Kidney (tissue), 22 donors: ENCODE data around the gene OR4K2. TPM values are rescaled to one million over a fixed set of nuclear protein-coding genes. Genes with fewer than 3 reads are reported as not detected.
"Not testable (repeated sequence)": the region's sequence is repeated elsewhere in the genome, so short reads cannot be mapped to it uniquely, and the experiment has no call there.

Source experiments
- DNase-seq, 5 donors: peaks; one replicate each; pipeline ENCODE4 v3.0.0-alpha.2; 2013 to 2020
- FAIRE-seq: peaks from 2 replicates; lab custom pipeline; 2012; peaks lifted over from hg19 to GRCh38; lab: Jason Lieb, UNC
- H3K27ac ChIP-seq, 2 donors: one replicate each; pipeline ENCODE4 v1.7.0; 2013; ENCODE audit warnings: low read depth in 2 of 2, low read length in 2 of 2, inconsistent platforms in 1 of 2
- H3K27me3 ChIP-seq: one replicate; pipeline ENCODE4 v1.7.1; 2013; ENCODE audit warnings: low read length, inconsistent platforms; ENCODE audit not compliant: control insufficient read depth, insufficient read depth
- H3K36me3 ChIP-seq, 3 donors: one replicate each; pipeline versions ENCODE4 v1.7.0 to v1.7.1; 2013; ENCODE audit warnings: low read length in 3 of 3, control low read depth in 1 of 3, inconsistent platforms in 1 of 3; ENCODE audit not compliant: insufficient read depth in 3 of 3, control insufficient read depth in 2 of 3
- H3K4me1 ChIP-seq, 3 donors: one replicate each; pipeline versions ENCODE4 v1.7.0 to v1.7.1; 2013; ENCODE audit warnings: low read length in 3 of 3, inconsistent platforms in 1 of 3, low read depth in 1 of 3; ENCODE audit not compliant: control insufficient read depth in 2 of 3, insufficient read depth in 2 of 3
- H3K4me3 ChIP-seq, 3 donors: one replicate each; pipeline versions ENCODE4 v1.7.0 to v1.8.1; 2013; ENCODE audit warnings: low read length in 3 of 3, control low read depth in 1 of 3, inconsistent platforms in 1 of 3
- H3K9ac ChIP-seq, 3 donors: one replicate each; pipeline versions ENCODE4 v1.7.0 to v1.7.1; 2013; ENCODE audit warnings: low read length in 3 of 3, control low read depth in 1 of 3, inconsistent platforms in 1 of 3
- H3K9me3 ChIP-seq, 3 donors: one replicate each; pipeline versions ENCODE4 v1.7.0 to v1.7.1; 2013; ENCODE audit warnings: low read length in 3 of 3, control low read depth in 1 of 3, inconsistent platforms in 1 of 3; ENCODE audit not compliant: control insufficient read depth in 2 of 3, insufficient read depth in 1 of 3
- intact Hi-C: fragments of 100-400 bp; cut with DNase I; formaldehyde crosslinking; loops from one replicate; pipeline ENCODE4 v1.11.1; 2022
- long read RNA-seq, 10 donors: library from polyadenylated mRNA in 1 of 10; unstranded in 1 of 10; transcript quantifications; one replicate each; pipeline ENCODE4 v2.0.0 and lab custom pipeline, GENCODE V29; 2021 to 2026
- polyA plus RNA-seq: library from polyadenylated mRNA; stranded (reverse); fragments of 350-450 nt; fragmentation: Illumina TruSeq; extraction: RNeasy Lipid Tissue Mini Kit (QIAGEN cat#74804); gene quantifications from one replicate; pipeline ENCODE4 v1.2.3, GENCODE V29; 2014; ENCODE audit warnings: low read depth, low replicate concordance; ENCODE audit not compliant: insufficient read depth
- total RNA-seq: library from RNA; stranded (reverse); fragmentation: NEBNext Ultra II Directional; extraction: Animal tissue kit (Norgen Biotek cat#: 25700); gene quantifications from one replicate; pipeline ENCODE4 v1.2.1, GENCODE V29; 2021
- TF ChIP-seq, protein P1 (sequence below): IDR thresholded peaks from 3 replicates; pipeline ENCODE4 v1.5.1; 2012; ENCODE audit warnings: mild to moderate bottlenecking, moderate library complexity, borderline replicate concordance; ENCODE audit not compliant: insufficient read depth; ENCODE audit errors: extremely low read depth
- donor health status: control.
- donor health status: control.
- donor health status: control.
- donor health status: control.
- donor health status: control.
- donor health status: DM: yes; HTN: yes; CAD: no.
- donor health status: Normal renal cell carcinoma (clear cell type).

Gene OR4K2, protein sequence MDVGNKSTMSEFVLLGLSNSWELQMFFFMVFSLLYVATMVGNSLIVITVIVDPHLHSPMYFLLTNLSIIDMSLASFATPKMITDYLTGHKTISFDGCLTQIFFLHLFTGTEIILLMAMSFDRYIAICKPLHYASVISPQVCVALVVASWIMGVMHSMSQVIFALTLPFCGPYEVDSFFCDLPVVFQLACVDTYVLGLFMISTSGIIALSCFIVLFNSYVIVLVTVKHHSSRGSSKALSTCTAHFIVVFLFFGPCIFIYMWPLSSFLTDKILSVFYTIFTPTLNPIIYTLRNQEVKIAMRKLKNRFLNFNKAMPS
- total RNA-seq, result not detected
- not detected for polyA plus RNA-seq
- long read RNA-seq, donor 1, result 0 reads
- long read RNA-seq, donor 2, result 0 reads
- long read RNA-seq, donor 3, result 0 reads
- long read RNA-seq, donor 4, result 0 reads
- long read RNA-seq, donor 5, partial matches to known transcripts, result 0 of 1 reads
- long read RNA-seq, donor 5, other reads (novel, unspliced or antisense), result 0 of 1 reads
- long read RNA-seq, donor 6, result 0 reads
- long read RNA-seq, donor 7, result 0 reads
- long read RNA-seq, donor 8, result 0 reads
- long read RNA-seq, donor 9, partial matches to known transcripts, result 0 of 3 reads
- long read RNA-seq, donor 9, other reads (novel, unspliced or antisense), result 0 of 3 reads
- long read RNA-seq, donor 10, result 0 reads

DNA sequence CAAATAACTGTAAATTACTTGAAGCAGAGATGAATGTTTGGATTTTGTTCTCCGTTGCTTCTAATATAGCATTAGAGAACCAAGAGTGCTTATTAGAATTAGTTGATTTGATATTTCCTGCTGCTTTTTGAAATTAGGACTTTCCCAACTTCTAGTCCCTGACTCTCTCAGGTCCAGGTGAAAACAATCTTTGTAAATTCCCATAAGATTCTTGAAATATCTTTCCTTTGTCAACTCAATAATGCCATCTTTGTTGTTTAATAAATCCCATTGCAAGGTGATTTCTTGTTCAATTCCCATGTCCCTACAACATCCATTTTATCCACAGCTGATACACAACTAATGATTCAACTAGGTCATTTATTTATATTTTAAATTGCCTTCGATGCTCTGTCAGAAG lies at the start of gene OR4K2:
Gene OR4K2, plus strand, starts transcription at position 301 of the 400 bp plus-strand sequence. CDS start 1,126 bp downstream, outside the sequence.
- FAIRE-seq (no peak), DNase-seq (no peak)
- TF ChIP-seq, protein P1, sequence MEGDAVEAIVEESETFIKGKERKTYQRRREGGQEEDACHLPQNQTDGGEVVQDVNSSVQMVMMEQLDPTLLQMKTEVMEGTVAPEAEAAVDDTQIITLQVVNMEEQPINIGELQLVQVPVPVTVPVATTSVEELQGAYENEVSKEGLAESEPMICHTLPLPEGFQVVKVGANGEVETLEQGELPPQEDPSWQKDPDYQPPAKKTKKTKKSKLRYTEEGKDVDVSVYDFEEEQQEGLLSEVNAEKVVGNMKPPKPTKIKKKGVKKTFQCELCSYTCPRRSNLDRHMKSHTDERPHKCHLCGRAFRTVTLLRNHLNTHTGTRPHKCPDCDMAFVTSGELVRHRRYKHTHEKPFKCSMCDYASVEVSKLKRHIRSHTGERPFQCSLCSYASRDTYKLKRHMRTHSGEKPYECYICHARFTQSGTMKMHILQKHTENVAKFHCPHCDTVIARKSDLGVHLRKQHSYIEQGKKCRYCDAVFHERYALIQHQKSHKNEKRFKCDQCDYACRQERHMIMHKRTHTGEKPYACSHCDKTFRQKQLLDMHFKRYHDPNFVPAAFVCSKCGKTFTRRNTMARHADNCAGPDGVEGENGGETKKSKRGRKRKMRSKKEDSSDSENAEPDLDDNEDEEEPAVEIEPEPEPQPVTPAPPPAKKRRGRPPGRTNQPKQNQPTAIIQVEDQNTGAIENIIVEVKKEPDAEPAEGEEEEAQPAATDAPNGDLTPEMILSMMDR, result no peak
- Histone ChIP-seq H3K9ac (no peak within 1 kb of the TSS), H3K4me1 (no peaks in the 10 kb centered on the region), H3K27ac (no peak within 1 kb of the TSS), H3K4me3 (no peak within 1 kb of the TSS), H3K36me3 (no peaks in the 10 kb centered on the region), H3K27me3 (no peaks in the 10 kb centered on the region), H3K9me3 (peaks cover 0 to 3% (median 0%) of the 10 kb centered on the region in 3 donors)
- intact Hi-C loops, result no loop called here

DNA sequence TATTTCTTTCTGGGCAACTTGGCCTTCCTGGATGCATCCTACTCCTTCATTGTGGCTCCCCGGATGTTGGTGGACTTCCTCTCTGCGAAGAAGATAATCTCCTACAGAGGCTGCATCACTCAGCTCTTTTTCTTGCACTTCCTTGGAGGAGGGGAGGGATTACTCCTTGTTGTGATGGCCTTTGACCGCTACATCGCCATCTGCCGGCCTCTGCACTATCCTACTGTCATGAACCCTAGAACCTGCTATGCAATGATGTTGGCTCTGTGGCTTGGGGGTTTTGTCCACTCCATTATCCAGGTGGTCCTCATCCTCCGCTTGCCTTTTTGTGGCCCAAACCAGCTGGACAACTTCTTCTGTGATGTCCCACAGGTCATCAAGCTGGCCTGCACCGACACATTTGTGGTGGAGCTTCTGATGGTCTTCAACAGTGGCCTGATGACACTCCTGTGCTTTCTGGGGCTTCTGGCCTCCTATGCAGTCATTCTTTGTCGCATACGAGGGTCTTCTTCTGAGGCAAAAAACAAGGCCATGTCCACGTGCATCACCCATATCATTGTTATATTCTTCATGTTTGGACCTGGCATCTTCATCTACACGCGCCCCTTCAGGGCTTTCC lies 47.2 kb upstream of the OR4K2 start:
- H3K9ac ChIP-seq, H3K9me3 ChIP-seq, intact Hi-C loops, H3K4me3 ChIP-seq, FAIRE-seq, H3K4me1 ChIP-seq, H3K27me3 ChIP-seq, H3K27ac ChIP-seq, H3K36me3 ChIP-seq: not testable (repeated sequence)
- DNase-seq, result peak in 1 of 5 donors; percentile 14

DNA sequence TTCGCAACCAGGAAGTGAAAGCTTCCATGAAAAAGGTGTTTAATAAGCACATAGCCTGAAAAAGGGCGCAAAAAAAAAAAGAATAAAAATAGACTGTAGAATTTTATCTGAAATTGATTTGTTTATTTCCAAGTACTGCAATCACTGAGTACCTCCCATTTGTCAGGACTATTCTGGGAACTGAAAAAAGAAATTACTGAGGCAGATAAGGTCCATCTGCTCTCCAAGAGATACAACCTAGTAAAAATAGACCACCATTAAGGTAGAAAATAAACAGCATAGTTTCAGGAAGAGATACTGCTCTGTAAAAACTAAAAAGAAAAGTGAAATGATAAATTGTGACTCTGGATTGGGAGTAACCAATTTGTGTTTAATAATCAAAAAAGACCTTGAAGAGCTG lies 46.6 kb upstream of the OR4K2 start:
- no peak overlapping the region for H3K4me3 ChIP-seq
- FAIRE-seq (no peak), DNase-seq (no peak)
- H3K36me3 ChIP-seq, result no peaks in the 10 kb centered on the region
- no peaks in the 10 kb centered on the region for H3K4me1 ChIP-seq
- H3K9ac ChIP-seq, result no peak overlapping the region
- H3K9me3 ChIP-seq, result peaks cover 0 to 2% (median 0%) of the 10 kb centered on the region in 3 donors
- TF ChIP-seq, protein P1, result no peak
- H3K27me3 ChIP-seq, result no peaks in the 10 kb centered on the region
- intact Hi-C loops, result no loop called here
- H3K27ac ChIP-seq, result no peak overlapping the region

DNA sequence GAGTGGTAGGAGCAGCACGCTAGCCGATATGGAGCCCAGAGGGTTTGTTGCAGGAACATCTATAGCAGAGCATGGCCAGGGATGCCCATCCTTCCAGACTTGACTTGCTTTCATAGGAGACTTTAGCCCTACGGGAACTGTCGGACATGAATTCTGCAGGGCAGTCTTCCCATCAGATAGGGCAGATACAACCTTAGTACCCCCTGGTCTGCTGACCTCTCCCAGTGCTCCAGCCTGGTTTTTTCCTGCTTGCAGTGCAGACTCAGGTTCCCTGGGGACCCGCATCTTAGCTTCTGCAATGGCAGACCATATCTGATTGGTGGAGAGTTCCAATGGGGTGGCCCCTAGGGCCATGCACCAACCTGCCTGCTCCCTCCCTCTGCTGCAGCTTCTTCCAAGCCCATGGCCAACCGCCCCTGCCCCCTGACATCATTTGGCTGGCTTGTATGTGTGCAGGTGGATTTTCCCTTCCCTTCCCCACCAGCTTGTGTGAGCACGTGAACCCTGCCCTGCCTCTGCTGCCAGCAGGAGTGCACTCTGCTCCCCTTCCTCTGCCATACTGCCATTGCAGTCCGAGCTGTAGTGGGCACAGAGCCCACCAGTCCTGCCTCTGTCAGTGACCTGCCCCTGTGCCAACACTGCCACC lies 40.6 kb upstream of the OR4K2 start:
- H3K4me3 ChIP-seq, H3K27me3 ChIP-seq, H3K27ac ChIP-seq, intact Hi-C loops, H3K4me1 ChIP-seq, H3K36me3 ChIP-seq, FAIRE-seq, H3K9ac ChIP-seq: not testable (repeated sequence)
- H3K9me3 ChIP-seq, result peaks cover 0 to 13% (median 2%) of the 10 kb centered on the region in 3 donors
- DNase-seq, result peak in 1 of 5 donors; percentile 39
